ENCODE data around the gene NKD2.
"Not testable (repeated sequence)": the region's sequence is repeated elsewhere in the genome, so short reads cannot be mapped to it uniquely, and the experiment has no call there.

NKD2 gene

DNA sequence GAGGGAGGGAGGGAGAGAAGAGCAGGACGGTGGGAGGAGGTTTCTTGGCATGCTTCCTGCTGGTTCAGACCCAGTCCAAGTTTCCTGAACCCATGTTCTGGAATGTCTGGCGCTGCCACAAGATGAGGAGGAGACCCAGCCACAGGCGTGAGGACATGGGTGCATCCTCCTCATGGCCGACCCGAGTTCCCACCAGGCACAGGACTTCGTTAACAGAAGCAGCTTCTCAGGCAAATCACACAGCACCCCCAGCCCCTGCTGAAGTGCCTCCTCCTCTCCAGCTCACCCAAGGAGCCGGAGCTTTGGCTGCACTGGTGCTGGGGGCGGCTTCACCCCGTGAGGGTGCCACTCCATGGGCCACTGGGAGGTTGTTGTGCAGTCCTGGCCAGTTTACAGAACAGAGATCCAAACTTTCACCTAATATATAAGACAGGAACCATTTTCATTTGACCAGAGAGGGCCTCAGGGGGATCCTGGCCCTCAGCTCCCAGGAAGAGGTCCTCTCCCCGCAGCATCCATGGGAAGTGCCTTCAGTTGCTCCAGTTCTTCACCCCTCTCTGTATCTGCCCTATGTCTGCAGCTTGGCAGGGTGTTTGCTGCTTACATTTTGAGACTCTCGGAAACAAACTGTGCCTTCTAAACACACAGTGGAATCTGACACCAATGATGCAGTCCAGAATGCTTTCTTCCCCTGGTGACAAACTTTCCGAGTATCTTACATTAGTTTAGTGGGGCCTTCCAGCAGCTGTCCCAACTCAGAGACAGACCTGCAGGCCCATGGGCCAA, 10.2 kb upstream of the NKD2 start:
- no peak for DNase-seq (ENCODE audit: low read depth)
- H3K4me3 ChIP-seq (ENCODE audit: control insufficient read depth, low read depth, low read length): no peak overlapping the region
- TF ChIP-seq, protein P1, sequence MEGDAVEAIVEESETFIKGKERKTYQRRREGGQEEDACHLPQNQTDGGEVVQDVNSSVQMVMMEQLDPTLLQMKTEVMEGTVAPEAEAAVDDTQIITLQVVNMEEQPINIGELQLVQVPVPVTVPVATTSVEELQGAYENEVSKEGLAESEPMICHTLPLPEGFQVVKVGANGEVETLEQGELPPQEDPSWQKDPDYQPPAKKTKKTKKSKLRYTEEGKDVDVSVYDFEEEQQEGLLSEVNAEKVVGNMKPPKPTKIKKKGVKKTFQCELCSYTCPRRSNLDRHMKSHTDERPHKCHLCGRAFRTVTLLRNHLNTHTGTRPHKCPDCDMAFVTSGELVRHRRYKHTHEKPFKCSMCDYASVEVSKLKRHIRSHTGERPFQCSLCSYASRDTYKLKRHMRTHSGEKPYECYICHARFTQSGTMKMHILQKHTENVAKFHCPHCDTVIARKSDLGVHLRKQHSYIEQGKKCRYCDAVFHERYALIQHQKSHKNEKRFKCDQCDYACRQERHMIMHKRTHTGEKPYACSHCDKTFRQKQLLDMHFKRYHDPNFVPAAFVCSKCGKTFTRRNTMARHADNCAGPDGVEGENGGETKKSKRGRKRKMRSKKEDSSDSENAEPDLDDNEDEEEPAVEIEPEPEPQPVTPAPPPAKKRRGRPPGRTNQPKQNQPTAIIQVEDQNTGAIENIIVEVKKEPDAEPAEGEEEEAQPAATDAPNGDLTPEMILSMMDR (conservative IDR thresholded peaks at IDR 0.05; ENCODE audit: control insufficient read depth, insufficient read depth, low read depth, low read length): no peak

DNA sequence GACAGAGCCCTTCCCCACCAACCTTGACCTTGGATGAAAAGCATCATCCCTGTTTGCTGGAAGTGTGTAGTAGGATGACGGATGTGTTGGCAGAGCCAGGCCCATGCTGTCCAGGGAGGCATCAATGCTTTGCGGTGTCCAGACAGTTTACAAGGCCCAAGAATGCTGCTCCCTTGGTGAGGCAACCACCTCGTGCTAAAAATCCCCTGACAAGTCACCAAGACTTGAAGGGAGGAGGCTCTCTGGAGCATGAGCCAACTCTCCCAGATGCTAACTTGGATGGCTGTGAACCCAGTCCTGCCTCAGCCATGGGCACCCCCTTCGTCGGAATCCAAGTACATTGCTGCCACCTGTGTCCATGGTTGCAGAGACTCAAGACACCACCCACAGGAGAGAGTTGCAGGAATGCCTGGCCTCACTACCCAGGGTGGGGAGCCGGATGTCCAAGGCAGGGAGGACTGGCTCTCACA, 9.5 kb upstream of the NKD2 start:
- no peak for DNase-seq (ENCODE audit: low read depth)
- no peak overlapping the region for H3K4me3 ChIP-seq (ENCODE audit: control insufficient read depth, low read depth, low read length)
- TF ChIP-seq, protein P1 (conservative IDR thresholded peaks at IDR 0.05; ENCODE audit: control insufficient read depth, insufficient read depth, low read depth, low read length): no peak

DNA sequence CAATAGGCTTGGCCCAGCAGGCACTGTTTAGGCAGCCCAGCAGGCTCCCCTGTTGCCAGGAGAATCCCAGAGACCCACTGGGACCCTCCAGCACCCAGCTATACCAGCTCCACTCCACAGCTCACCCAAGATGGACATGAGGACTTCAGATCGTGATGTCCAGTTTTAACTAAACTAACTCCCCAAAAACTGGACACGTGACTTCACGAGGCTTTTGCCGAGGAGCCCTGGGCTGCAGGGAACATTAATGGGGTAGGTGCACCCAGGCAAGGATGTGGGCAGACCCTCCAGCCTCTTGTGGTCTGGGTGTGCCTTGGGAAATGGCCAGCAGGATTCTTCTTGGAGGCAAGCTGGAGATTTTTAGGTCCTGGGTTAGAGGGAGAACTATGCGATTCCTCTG, 8.9 kb upstream of the NKD2 start:
- no peak for DNase-seq (ENCODE audit: low read depth)
- no peak overlapping the region for H3K4me3 ChIP-seq (ENCODE audit: control insufficient read depth, low read depth, low read length)
- TF ChIP-seq, protein P1 (conservative IDR thresholded peaks at IDR 0.05; ENCODE audit: control insufficient read depth, insufficient read depth, low read depth, low read length): no peak

DNA sequence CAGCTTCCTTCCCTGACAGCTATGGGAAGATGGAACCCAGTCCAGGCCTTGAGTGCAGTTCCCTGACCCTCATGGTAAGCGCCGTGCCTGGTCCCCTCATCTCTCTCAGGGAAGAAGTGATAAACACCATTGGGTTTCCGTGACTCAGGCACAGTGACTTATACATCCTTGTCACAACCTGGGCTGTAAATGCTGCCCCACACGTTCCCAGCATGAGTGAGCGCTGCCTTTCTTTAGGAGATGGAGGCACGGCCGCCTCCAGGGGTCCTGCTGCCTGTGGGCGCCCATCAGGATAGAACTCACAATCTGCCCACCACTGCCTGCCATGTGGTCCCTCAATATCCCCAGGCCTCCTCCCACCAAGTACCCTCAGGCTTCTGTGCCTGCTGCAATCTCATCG, 8.3 kb upstream of the NKD2 start:
- DNase-seq (ENCODE audit: low read depth): no peak
- H3K4me3 ChIP-seq (ENCODE audit: control insufficient read depth, low read depth, low read length): no peak overlapping the region
- TF ChIP-seq, protein P1 (conservative IDR thresholded peaks at IDR 0.05; ENCODE audit: control insufficient read depth, insufficient read depth, low read depth, low read length): no peak

DNA sequence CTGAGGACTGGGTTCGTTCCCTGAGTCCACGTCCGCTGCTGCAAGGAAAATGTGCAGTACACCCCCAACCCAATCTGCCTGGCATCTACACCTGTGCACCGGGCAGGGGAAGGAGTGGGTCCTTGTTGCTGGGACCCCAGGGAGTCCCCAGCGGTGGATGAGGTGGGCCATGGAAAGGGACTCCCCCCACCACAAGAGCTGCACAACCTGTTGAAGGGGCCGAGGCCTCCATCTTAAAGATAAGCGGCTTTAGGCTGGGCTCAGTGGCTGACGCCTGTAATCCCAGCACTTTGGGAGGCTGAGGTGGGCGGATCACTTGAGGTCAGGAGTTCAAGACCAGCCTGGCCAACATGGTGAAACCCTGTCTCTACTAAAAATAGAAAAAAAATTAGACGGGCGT, 7.8 kb upstream of the NKD2 start:
- DNase-seq (ENCODE audit: low read depth); H3K4me3 ChIP-seq (ENCODE audit: control insufficient read depth, low read depth, low read length): not testable (repeated sequence)

DNA sequence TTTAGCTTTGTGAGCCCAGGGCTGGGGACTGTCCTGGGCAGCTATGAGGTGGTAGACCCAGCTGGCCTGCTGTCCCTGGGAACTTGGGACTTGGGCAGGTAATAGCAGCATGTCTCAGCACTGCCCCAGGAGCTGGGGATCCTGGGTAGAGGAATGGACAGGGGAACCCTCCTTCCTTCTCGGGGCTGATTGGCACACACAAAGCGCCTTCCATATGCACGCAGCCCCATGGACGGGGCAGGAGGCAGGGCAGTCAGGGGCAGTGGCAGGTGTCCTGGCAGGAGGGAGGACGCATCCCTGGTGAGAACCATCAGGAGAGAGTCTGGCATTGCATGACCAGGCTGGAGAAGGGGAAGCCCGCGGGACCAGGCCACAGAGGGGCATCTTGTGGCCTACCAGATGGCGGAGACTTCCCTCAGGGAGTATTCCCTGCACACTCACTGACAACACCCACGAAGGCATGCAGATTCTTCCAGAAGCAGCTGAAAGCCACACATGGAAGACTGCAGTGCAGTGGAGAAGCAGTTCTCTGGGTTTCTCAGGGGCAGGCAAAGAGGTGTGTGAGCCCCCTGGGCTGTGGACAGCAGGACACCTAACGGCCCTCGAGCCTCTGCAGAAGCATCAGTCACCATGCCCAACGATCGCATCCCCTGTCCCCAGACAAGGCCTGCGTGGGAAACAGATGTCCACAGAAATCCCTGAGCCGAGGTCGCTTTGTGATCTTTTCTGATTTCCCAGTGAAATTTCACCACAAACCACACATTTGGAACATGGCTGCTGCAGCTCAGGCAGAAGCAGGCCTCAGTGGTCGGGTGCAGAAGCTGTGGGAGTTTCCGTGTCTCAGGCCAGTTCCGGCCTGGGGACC, 7.0 kb upstream of the NKD2 start:
- DNase-seq (ENCODE audit: low read depth): no peak
- TF ChIP-seq, protein P1 (conservative IDR thresholded peaks at IDR 0.05; ENCODE audit: control insufficient read depth, insufficient read depth, low read depth, low read length): no peak
- no peak overlapping the region for H3K4me3 ChIP-seq (ENCODE audit: control insufficient read depth, low read depth, low read length)

DNA sequence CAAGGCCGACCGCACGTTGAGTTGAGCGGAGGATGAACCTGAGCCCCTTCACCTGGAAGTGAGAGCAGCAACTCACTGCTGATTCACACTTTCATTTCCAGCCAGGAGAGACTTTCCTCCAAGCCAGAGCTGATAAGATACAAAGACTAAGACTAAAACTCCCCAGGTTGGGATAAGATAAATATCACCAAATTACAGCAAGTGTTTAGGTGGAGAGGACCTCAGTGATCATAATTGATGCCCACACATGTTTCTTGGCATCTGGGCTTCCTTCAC, 6.4 kb upstream of the NKD2 start:
- TF ChIP-seq, protein P1 (conservative IDR thresholded peaks at IDR 0.05; ENCODE audit: control insufficient read depth, insufficient read depth, low read depth, low read length): no peak
- DNase-seq (ENCODE audit: low read depth): no peak
- H3K4me3 ChIP-seq (ENCODE audit: control insufficient read depth, low read depth, low read length): no peak overlapping the region
